Measurements from ENCODE around the gene NCOA3.
A peak's percentile ranks its signal among the peaks of the same experiment; 100 is the strongest.

NCOA3 gene

DNA sequence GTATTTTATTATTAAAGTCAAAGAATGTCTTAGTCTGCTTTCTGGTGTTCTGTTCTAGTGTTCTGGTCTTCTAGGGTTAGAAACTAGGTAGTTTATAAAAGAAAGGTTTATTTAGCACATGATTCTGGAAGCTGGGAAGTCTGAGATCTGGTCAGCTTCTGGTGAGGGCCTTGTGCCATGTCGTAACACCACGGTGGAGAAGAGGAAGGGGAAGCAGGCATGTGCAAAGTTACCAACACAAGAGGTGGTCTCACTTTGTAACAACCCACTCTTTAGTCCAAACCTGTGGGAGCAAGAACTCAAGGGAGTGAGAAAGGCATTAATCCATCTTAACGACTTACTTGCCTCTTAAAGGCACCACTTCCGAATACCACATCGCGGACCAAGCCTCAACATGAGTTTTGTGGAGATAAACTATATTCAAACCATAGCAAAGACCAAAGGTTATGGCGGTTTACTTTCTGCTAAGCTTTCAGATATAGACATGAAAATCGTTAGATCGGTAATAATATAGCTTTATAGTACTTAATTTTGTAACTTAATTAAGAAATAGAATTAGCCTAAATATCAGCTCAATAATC is 99.4 kb downstream of the NCOA3 start:
- no peak for DNase-seq

GRCh38 chr20:47603260-47603659 is 101.6 kb downstream of the NCOA3 start:
- no peak for DNase-seq

DNA sequence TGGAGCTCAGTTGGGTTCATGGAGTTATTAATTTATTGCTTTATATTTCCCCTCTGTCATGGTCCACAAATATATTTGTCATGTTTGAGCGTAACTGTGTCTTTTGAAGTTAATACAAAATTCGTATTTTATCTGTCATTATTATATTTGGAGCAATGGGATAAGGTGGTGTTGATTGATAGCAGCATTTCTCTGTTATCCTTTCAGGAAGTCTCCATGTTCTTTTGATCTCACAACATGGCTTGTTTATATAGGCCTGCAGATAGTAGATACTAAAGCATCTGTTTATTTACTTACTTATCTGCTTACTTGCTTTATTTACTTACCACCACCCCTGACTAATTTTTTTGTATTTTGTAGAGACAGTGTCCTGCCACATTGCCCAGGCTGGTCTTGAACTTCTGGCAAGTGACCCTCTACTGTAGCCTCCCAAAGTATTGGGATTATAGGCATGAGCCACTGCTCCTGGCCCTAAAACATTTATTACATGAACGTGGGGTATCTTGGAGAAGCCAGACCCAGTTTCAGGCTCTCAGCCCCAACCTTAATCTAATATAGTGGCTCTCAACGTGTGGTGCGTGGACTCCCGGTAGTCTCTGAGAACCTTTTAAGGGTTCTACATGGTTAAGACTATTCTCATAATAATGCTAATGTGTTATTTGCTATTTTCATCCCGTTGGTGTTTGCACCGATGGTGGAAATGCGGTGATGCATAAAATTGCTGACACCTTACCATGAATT is 104.2 kb downstream of the NCOA3 start:
- no peak for DNase-seq

DNA sequence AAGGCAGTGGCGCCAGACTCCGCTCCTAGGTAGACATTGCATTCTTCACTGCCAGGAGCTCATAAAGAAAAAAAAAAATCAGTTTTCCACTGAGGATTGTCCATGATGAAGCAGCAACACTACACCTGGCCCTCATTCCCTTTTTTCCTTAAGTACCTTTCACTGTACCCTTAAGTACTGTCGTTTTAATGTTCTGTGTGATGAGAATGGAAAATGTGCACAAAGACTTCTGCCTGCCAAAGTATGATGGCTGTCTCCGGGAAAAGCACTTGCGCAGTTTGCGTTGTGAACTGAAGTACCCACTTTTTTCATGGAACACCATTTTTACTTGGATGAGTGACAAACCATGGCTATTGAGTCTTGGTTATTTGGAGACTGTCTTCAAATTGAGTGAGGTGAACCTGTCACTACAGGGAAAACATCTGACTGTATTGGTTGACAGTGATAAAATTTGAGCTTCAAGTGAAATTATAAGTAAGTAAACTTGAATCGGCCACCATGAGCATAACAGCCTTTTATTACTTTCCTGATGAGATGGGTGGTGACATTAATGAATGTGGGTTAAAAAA is 104.8 kb downstream of the NCOA3 start:
- no peak for DNase-seq

DNA sequence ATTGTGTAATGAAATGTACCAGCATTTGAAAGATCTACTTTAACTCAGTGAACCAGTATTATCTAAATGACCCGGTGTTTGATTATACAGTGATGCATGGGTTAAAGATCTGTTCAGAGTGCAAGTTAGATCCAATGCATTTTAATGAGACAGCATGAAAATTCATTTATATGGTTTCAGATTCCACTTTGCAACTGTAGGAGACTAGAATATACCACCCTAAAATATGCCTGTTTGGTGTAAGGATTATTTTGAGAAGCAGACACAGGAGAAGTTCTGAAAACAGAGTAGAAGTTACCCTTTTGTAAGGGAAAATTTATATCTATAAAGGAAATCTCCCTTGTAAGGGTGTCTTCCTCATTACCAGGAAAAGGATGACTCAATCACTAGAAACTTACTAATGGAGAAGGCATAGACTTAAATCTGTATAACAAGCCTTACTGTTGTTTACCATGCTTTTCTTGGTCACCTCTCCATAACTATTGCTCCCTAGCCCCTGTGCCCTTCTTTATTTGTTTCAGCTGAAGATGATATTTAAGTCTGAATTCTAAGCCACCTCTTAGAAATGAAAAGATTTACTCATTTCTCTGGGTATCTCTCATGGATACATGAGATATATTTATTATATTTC is 105.4 kb downstream of the NCOA3 start:
- DNase-seq, result no peak

DNA sequence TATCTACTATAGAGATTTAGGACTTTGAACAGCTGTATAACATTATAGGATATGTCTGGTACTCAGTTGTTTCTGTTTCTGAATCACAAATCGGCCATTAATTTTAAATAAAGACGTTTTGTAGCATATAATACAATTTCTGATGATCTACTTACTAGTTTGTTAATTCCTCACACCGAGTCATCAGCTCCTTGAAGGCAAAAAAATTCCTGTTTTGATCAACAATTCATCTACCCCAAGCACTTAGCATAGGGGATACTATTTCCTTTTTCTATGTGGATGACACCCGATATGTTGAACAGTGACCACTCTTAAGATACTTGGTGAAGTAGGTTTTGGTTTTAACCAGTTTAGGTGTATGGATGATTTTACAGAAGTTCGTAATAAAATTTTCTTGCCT is 107.3 kb downstream of the NCOA3 start:
- no peak for DNase-seq

DNA sequence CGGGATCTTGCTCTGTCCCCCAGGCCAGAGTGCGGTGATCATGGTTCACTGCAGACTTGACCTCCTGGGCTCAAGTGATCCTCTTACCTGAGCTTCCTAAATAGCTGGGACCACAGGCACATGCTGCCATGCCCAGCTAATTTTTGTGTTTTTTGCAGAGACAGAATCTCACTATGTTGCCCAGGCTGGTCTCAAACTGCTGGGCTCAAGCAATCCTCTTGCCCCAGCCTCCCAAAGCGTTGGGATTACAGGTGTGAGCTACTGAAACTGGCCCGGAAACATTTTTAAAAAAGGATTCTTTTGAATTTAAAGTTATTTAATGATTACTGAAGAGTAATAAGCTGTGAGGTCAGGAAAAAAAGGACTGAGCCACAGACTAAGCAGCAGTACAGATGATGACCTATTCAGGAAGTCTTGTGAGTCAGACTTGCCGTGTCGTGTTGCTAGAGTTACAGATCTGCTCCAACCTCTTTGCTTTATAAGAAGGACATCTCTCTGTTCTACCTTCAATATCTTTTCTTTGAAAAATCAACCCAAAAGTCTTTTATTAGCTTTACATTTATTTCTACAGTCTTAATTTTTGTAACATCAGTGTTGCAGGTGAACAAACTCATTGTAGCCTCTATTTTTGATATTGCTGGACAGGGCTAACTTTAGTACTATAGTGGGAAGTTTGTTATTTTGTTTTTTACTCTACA is 108.7 kb downstream of the NCOA3 start:
- no peak for DNase-seq

DNA sequence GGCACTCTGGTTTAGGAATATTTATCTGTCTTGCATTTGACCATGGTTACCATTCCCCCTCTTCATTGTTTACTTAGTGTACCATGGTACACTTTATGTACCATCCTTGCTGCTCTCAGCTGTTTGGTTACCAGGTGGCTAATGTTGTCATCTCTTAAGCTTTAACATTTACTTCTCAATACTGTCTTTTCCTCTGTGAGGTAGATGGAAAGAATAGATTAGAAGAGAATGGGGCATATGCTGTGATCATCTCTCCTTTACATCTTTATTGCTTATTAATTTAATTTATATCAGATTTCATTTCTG is 109.2 kb downstream of the NCOA3 start:
- DNase-seq, result no peak

- DNase-seq, result no peak
Measured at GRCh38 chr20:47611785-47612184, 110.1 kb downstream of the NCOA3 start.

GRCh38 chr20:47612670-47613069 is 111.0 kb downstream of the NCOA3 start:
- no peak for DNase-seq

DNA sequence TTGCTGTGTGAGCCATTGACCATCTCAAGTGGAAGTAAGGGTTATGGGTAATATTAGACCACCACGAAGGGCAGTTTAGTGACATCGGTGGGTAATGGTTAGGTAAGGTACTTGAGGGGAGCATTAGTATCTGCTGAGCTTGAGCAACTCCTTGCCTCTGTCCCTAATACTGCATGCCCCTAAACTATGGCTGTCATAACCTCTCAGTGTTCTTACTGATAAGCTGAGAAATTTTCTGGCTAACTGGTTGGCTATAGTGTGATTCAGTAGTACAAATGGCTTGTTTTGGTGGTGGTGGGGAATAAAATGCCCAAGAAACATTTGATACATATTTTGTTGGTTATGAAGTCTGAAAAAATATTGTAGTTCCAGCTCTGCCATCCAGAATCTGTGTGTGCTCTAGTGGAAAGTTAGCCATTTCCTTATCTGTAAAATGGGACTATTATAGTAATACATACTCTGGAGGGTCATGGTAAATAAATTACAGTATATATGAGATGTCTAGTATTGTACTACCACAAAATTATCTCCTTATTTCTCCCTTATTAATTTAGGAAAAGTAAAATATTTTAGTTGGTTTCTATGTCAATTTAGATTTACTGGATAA is 113.1 kb downstream of the NCOA3 start:
- DNase-seq, result no peak

- no peak for DNase-seq
Measured at GRCh38 chr20:47618479-47618878, 116.8 kb downstream of the NCOA3 start.

GRCh38 chr20:47620808-47621805 is 119.4 kb downstream of the NCOA3 start:
- peak in 1 of 14 donors; percentile 0 for DNase-seq

DNA sequence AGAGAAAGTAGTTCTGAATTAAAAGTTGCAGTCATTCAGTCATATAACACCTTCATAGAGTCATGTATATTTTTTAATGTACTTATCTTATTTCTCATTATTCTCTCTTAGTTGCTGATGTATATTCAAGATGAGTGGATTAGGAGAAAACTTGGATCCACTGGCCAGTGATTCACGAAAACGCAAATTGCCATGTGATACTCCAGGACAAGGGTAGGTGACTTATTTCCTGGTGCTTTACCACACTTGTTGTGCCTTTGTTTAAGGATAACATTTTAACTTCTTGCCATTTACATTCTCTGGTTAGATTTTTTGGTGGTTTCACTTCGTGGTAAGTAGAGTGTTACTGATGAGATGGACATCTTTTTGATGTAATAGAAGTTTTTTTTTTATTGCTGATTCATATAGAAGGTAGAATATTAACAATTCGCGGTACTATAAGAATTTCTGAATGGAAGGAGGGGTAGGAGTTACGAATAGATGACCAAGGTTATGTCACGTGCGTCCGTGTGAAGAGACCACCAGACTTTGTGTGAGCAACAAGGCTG is 120.5 kb downstream of the NCOA3 start:
- DNase-seq, result no peak

- DNase-seq, result no peak
Measured at GRCh38 chr20:47623206-47623605, 121.5 kb downstream of the NCOA3 start.

DNA sequence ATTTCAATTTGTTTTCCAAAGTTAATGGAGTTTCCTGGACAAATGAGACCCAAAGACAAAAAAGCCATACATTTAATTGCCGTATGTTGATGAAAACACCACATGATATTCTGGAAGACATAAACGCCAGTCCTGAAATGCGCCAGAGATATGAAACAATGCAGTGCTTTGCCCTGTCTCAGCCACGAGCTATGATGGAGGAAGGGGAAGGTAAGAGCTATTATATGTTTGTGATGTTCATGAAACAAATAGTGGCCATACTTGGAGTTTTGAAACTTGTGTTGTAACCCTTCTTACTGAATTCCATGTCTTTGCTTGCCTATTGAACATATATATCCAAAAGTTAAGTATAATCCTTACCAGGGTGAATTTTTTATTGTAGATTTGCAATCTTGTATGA is 125.9 kb downstream of the NCOA3 start:
- no peak for DNase-seq

- DNase-seq, result no peak
Measured at GRCh38 chr20:47629907-47630306, 128.2 kb downstream of the NCOA3 start.

DNA sequence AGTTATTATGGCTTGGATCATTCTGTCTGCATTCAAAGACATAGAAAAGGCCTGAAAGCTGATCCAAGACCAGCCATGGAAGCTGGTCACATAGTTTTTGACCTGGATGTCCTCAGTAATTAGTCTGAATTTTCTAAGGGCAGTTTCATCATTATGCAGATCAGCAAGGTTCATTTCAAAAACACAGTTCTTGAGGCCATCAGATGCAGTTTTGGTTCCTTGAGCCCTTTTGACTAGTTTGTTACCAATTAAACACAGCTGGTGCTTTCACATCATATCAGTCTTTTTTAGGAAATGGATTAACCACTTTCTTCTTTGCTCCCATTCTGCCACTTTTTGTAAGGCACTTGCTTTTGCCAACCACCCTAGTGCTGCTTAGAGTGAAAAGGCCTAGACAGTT is 129.4 kb downstream of the NCOA3 start:
- DNase-seq, result no peak

DNA sequence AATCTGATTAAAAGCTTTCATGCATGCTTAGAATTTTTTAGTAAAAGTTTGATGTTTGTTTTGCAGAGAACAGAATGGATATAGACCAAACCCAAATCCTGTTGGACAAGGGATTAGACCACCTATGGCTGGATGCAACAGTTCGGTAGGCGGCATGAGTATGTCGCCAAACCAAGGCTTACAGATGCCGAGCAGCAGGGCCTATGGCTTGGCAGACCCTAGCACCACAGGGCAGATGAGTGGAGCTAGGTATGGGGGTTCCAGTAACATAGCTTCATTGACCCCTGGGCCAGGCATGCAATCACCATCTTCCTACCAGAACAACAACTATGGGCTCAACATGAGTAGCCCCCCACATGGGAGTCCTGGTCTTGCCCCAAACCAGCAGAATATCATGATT is 133.6 kb downstream of the NCOA3 start:
- DNase-seq, result no peak

GRCh38 chr20:47638851-47639250 is 137.2 kb downstream of the NCOA3 start:
- no peak for DNase-seq

- DNase-seq, result no peak
Measured at GRCh38 chr20:47642118-47642517, 140.4 kb downstream of the NCOA3 start.

Data from C1 segment of cervical spinal cord (tissue), 14 donors.